H1 (cell line): Measurements from ENCODE around the gene TLL2. TPM values are rescaled to one million over a fixed set of nuclear protein-coding genes. Genes with fewer than 3 reads are reported as not detected.

Experiments used
- KDM5A ChIP-seq: fragments of 200-600 bp; IDR thresholded peaks from 2 replicates; pipeline ENCODE4 v1.7.1; 2012; ENCODE audit warnings: mild to moderate bottlenecking, low read length, inconsistent platforms, mixed read lengths
- NANOG ChIP-seq: IDR thresholded peaks from 2 replicates; pipeline ENCODE4 v1.6.1; 2011; ENCODE audit warnings: low read length, low read depth, mild to moderate bottlenecking, inconsistent platforms; ENCODE audit not compliant: insufficient read depth, poor library complexity, severe bottlenecking
- NRF1 ChIP-seq: IDR thresholded peaks from 2 replicates; pipeline ENCODE4 v1.6.1; 2011; ENCODE audit warnings: mild to moderate bottlenecking, low read depth, low read length, improper control_type of control experiment
- RFX5 ChIP-seq: IDR thresholded peaks from 2 replicates; pipeline ENCODE4 v1.6.1; 2011; ENCODE audit warnings: low read depth, low read length, improper control_type of control experiment, borderline replicate concordance
- RXRA ChIP-seq: IDR thresholded peaks from 2 replicates; pipeline ENCODE4 v1.6.1; 2011; ENCODE audit warnings: low read depth, mild to moderate bottlenecking, low read length, moderate library complexity; ENCODE audit not compliant: insufficient read depth
- TCF12 ChIP-seq: IDR thresholded peaks from 2 replicates; pipeline ENCODE4 v1.6.1; 2011; ENCODE audit warnings: low read depth, mild to moderate bottlenecking, low read length
- YY1 ChIP-seq: IDR thresholded peaks from 2 replicates; pipeline ENCODE4 v1.6.1; 2011; ENCODE audit warnings: low read depth, mild to moderate bottlenecking, low read length
- polyA plus RNA-seq, 7 experiments: library from polyadenylated mRNA; depleted of rRNA in 3 of 7; stranded (reverse) in 5 of 7; unstranded in 2 of 7; fragments of >200 nt in 5 of 7; fragments of 200-250 nt in 2 of 7; gene quantifications; 1 replicate in 5 of 7; 2 replicates in 1 of 7; 4 replicates in 1 of 7; pipeline versions ENCODE4 v1.2.1 to v1.2.3, GENCODE V29; 2011 to 2013; ENCODE audit warnings: missing spikeins in 2 of 7, mixed read lengths in 2 of 7
- total RNA-seq: library from RNA; stranded (reverse); fragmentation: NEBNext Ultra II Directional; extraction: Animal tissue kit (Norgen Biotek cat#: 25700); gene quantifications from 2 replicates; pipeline ENCODE4 v1.2.1, GENCODE V29; 2021
- TF ChIP-seq, protein P1 (sequence below), 3 experiments: IDR thresholded peaks; 1 replicate in 2 of 3; 2 replicates in 1 of 3; pipeline versions ENCODE4 v1.5.1 to v1.6.1; 2011; ENCODE audit warnings: low read length in 3 of 3, mild to moderate bottlenecking in 3 of 3, inconsistent platforms in 2 of 3, low read depth in 1 of 3, moderate library complexity in 1 of 3; ENCODE audit not compliant: insufficient read depth in 1 of 3; ENCODE audit errors: control extremely low read depth in 1 of 3

The TLL2 gene
- total and polyA plus RNA-seq, 2 of the 8 experiments (the other 6 are each of a cell fraction or from before 2014, with no cell fraction given), result 2.4 to 3.2 TPM

DNA sequence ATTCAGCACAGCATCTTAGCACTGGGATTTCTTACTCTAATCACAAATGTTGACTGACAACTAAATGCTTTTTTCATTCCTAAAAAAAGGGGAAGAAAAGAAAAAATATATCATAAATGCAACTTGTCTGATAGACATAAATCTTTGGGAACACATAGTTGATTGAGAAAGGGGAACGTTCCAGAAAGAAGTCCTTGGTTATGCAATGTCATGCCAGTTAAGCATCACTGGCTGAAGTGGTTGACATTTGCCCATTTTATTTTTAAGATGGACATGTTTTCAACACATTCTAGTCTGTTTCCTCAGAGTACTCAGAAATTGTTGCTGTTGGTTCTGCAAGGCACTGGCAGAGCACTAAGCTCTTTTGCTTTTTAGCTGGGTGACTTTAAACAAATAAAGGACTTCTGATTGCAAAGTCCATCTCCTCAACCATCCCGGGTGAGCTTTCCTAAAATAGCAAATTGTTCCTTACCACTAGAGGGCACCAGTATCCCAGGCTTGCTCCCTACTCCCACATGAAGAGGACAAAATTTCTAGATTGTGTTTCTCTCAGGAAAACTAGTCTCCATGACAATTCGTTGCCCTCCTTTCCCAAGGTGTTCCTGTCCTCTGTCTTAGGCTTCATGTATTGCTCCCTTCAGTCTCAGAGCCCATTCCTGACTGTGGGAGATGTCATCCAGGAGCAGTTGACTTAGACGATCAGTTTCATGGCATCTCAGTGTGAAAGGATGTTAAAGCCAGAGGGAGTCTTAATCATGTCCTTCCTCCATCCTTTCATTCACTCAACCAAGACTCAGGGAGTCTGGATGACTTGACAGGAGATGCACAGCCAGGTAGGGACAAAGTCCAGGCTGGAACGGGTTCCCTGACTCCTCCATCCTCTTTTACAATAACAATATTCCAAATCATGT lies 178.9 kb downstream of the TLL2 start (continued):
- TF ChIP-seq NANOG (no peak), KDM5A (no peak), YY1 (0 out of 2 replicates have a peak, but pooled peaks have one; percentile 7), TCF12 (no peak), NRF1 (no peak), RFX5 (no peak), RXRA (no peak)
- TF ChIP-seq, protein P1, sequence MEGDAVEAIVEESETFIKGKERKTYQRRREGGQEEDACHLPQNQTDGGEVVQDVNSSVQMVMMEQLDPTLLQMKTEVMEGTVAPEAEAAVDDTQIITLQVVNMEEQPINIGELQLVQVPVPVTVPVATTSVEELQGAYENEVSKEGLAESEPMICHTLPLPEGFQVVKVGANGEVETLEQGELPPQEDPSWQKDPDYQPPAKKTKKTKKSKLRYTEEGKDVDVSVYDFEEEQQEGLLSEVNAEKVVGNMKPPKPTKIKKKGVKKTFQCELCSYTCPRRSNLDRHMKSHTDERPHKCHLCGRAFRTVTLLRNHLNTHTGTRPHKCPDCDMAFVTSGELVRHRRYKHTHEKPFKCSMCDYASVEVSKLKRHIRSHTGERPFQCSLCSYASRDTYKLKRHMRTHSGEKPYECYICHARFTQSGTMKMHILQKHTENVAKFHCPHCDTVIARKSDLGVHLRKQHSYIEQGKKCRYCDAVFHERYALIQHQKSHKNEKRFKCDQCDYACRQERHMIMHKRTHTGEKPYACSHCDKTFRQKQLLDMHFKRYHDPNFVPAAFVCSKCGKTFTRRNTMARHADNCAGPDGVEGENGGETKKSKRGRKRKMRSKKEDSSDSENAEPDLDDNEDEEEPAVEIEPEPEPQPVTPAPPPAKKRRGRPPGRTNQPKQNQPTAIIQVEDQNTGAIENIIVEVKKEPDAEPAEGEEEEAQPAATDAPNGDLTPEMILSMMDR (IDR thresholded peaks at IDR 0.05; ENCODE audit: control extremely low read depth in 1 of 3, insufficient read depth in 1 of 3, low read depth in 1 of 3, low read length in 3 of 3), result peak in 2 of 3 experiments; percentile 80 to 85; a peak in 3 of 4 replicates
